GM19239 (cell line): ENCODE data around the gene PPAT.
"Not testable (repeated sequence)": the region's sequence is repeated elsewhere in the genome, so short reads cannot be mapped to it uniquely, and the experiment has no call there.

ENCODE experiments used
- DNase-seq: peaks from one replicate; pipeline ENCODE4 v3.0.0; 2011; ENCODE audit warnings: low spot score; ENCODE audit not compliant: insufficient read length
- FAIRE-seq: peaks from 2 replicates; lab custom pipeline; 2011; peaks lifted over from hg19 to GRCh38; lab: Jason Lieb, UNC

PPAT gene

GRCh38 chr4:56387023-56388001 lies 48.1 kb downstream of the PPAT start, which contains the start of gene AASDH:
Gene AASDH (minus strand): TSS chr4:56387491. CDS start chr4:56384299, 3,192 bp downstream.
- DNase-seq (peak; percentile 61), FAIRE-seq (peak; percentile 99)

GRCh38 chr4:56386091-56386490 lies 49.3 kb downstream of the PPAT start:
- DNase-seq (no peak), FAIRE-seq (no peak)

- DNase-seq (no peak), FAIRE-seq (no peak)
Measured at GRCh38 chr4:56375458-56375857, 60.0 kb downstream of the PPAT start.

GRCh38 chr4:56374956-56375355 lies 60.5 kb downstream of the PPAT start:
- FAIRE-seq: no peak
- no peak for DNase-seq

- FAIRE-seq (no peak), DNase-seq (no peak)
Measured at GRCh38 chr4:56372774-56373173, 62.6 kb downstream of the PPAT start.

- no peak for FAIRE-seq
Measured at GRCh38 chr4:56371426-56372220, 63.8 kb downstream of the PPAT start.

GRCh38 chr4:56370377-56370776 lies 65.0 kb downstream of the PPAT start:
- DNase-seq (no peak), FAIRE-seq (no peak)

More at GRCh38 chr4:56371426-56372220, 63.8 kb downstream of the PPAT start:
- DNase-seq: no peak

GRCh38 chr4:56362981-56363380 lies 72.4 kb downstream of the PPAT start:
- DNase-seq, FAIRE-seq: not testable (repeated sequence)

- FAIRE-seq (no peak), DNase-seq (no peak)
Measured at GRCh38 chr4:56360071-56360470, 75.3 kb downstream of the PPAT start.

- FAIRE-seq: no peak
- no peak for DNase-seq
Measured at GRCh38 chr4:56356650-56357049, 78.8 kb downstream of the PPAT start.

- no peak for FAIRE-seq
- no peak for DNase-seq
Measured at GRCh38 chr4:56348576-56348975, 86.8 kb downstream of the PPAT start.

GRCh38 chr4:56345458-56345857 lies 90.0 kb downstream of the PPAT start:
- DNase-seq (no peak), FAIRE-seq (no peak)
